DND-41 (cell line): ENCODE results near the gene HAUS7.

Source experiments
- CTCF ChIP-seq: IDR thresholded peaks from 2 replicates; pipeline ENCODE4 v1.5.1; 2012; ENCODE audit warnings: borderline replicate concordance, low read length, moderate library complexity, mild to moderate bottlenecking; ENCODE audit not compliant: poor library complexity, severe bottlenecking; ENCODE audit errors: extremely low read depth
- EZH2 ChIP-seq: IDR thresholded peaks from 3 replicates; pipeline ENCODE4 v1.6.1; 2012; ENCODE audit warnings: borderline replicate concordance, low read depth, mild to moderate bottlenecking, moderate library complexity, low read length, inconsistent platforms; ENCODE audit not compliant: severe bottlenecking

- TF ChIP-seq CTCF (no peak), EZH2 (no peak)
Observed at GRCh38 chrX:153502796-153503195, 32.4 kb upstream of the HAUS7 start.
